Ascending aorta (tissue), 2 donors: ENCODE measurements around the gene KIAA1549. TPM values are rescaled to one million over a fixed set of nuclear protein-coding genes. Genes with fewer than 3 reads are reported as not detected.

Experiments used
- DNase-seq, 2 donors: peaks; one replicate each; pipeline ENCODE4 v3.0.0-alpha.2; 2019; ENCODE audit warnings: low spot score in 2 of 2
- H3K27ac ChIP-seq, 2 donors: fragments of 200-600 bp; sonication (generic); one replicate each; pipeline ENCODE4 v1.5.1; 2016 to 2017; ENCODE audit warnings: mild to moderate bottlenecking in 1 of 2
- H3K27me3 ChIP-seq: fragments of 200-600 bp; sonication (generic); one replicate; pipeline ENCODE4 v1.5.1; 2017
- H3K36me3 ChIP-seq, 2 donors: fragments of 200-600 bp; sonication (generic); one replicate each; pipeline ENCODE4 v1.5.1; 2016
- H3K4me1 ChIP-seq, 2 donors: fragments of 200-600 bp; sonication (generic); one replicate each; pipeline ENCODE4 v1.5.1; 2016 to 2017; ENCODE audit warnings: mild to moderate bottlenecking in 1 of 2
- H3K4me3 ChIP-seq, 2 donors: fragments of 200-600 bp; sonication (generic); one replicate each; pipeline ENCODE4 v1.5.1; 2016 to 2017; ENCODE audit warnings: mild to moderate bottlenecking in 1 of 2
- H3K9me3 ChIP-seq, 2 donors: fragments of 200-600 bp; sonication (generic); one replicate each; pipeline ENCODE4 v1.5.1; 2016
- CTCF ChIP-seq, 3 experiments: fragments of 200-600 bp in 2 of 3; fragments of 450-650 bp in 1 of 3; sonication (generic) in 2 of 3; IDR thresholded peaks; one replicate each; pipeline ENCODE4 v1.5.1; 2016 to 2019; ENCODE audit warnings: antibody characterized with exemption in 3 of 3, mild to moderate bottlenecking in 1 of 3, moderate library complexity in 1 of 3
- intact Hi-C: fragments of 100-400 bp; cut with DNase I; formaldehyde crosslinking; loops from one replicate; pipeline ENCODE4 v1.15.1; 2023
- total RNA-seq: library from RNA; depleted of rRNA; stranded (reverse); fragments of >200 nt; gene quantifications from one replicate; pipeline ENCODE4 v1.1.0, GENCODE V29; 2016

The KIAA1549 gene
- total RNA-seq, 1 donor from 2014 or later: 0.11 TPM

GRCh38 chr7:138871814-138872090 lies 109.4 kb downstream of the KIAA1549 start:
- Histone ChIP-seq H3K4me3 (no peak overlapping the region), H3K27me3 (no peaks in the 10 kb centered on the region), H3K36me3 (no peaks in the 10 kb centered on the region), H3K4me1 (no peaks in the 10 kb centered on the region), H3K9me3 (no peaks in the 10 kb centered on the region), H3K27ac (no peak overlapping the region)
- TF ChIP-seq CTCF (IDR thresholded peaks at IDR 0.05): no peak
- intact Hi-C loops: no loop called here
- DNase-seq: no peak

- Histone ChIP-seq H3K4me3 (no peak overlapping the region), H3K27ac (no peak overlapping the region), H3K4me1 (no peaks in the 10 kb centered on the region), H3K36me3 (no peaks in the 10 kb centered on the region), H3K9me3 (no peaks in the 10 kb centered on the region), H3K27me3 (no peaks in the 10 kb centered on the region)
- intact Hi-C loops: no loop called here
- DNase-seq: no peak
- no peak for TF ChIP-seq CTCF (IDR thresholded peaks at IDR 0.05)
Measured at GRCh38 chr7:138871065-138871813, 110.0 kb downstream of the KIAA1549 start.

GRCh38 chr7:138869353-138869752 lies 111.8 kb downstream of the KIAA1549 start:
- no peaks in the 10 kb centered on the region for H3K36me3 ChIP-seq
- no peak overlapping the region for H3K4me3 ChIP-seq
- no peaks in the 10 kb centered on the region for H3K9me3 ChIP-seq
- intact Hi-C loops: no loop called here
- H3K4me1 ChIP-seq: no peaks in the 10 kb centered on the region
- no peak for TF ChIP-seq CTCF (IDR thresholded peaks at IDR 0.05)
- H3K27ac ChIP-seq: no peak overlapping the region
- H3K27me3 ChIP-seq: no peaks in the 10 kb centered on the region
- no peak for DNase-seq

GRCh38 chr7:138868711-138869110 lies 112.5 kb downstream of the KIAA1549 start:
- no peak for TF ChIP-seq CTCF (IDR thresholded peaks at IDR 0.05)
- no peaks in the 10 kb centered on the region for H3K36me3 ChIP-seq
- H3K27me3 ChIP-seq: no peaks in the 10 kb centered on the region
- no peaks in the 10 kb centered on the region for H3K9me3 ChIP-seq
- no peak overlapping the region for H3K4me3 ChIP-seq
- intact Hi-C loops: no loop called here
- no peak for DNase-seq
- no peak overlapping the region for H3K27ac ChIP-seq
- H3K4me1 ChIP-seq: no peaks in the 10 kb centered on the region

- no peak for TF ChIP-seq CTCF (IDR thresholded peaks at IDR 0.05)
- Histone ChIP-seq H3K4me1 (no peaks in the 10 kb centered on the region), H3K27ac (no peak overlapping the region), H3K9me3 (no peaks in the 10 kb centered on the region), H3K27me3 (no peaks in the 10 kb centered on the region), H3K36me3 (no peaks in the 10 kb centered on the region), H3K4me3 (no peak overlapping the region)
- intact Hi-C loops: no loop called here
- DNase-seq: no peak
Measured at GRCh38 chr7:138867744-138868143, 113.4 kb downstream of the KIAA1549 start.

- no peaks in the 10 kb centered on the region for H3K27me3 ChIP-seq
- DNase-seq: no peak
- H3K36me3 ChIP-seq: no peaks in the 10 kb centered on the region
- no peak overlapping the region for H3K27ac ChIP-seq
- intact Hi-C loops: no loop called here
- no peaks in the 10 kb centered on the region for H3K9me3 ChIP-seq
- no peak for TF ChIP-seq CTCF (IDR thresholded peaks at IDR 0.05)
- no peak overlapping the region for H3K4me3 ChIP-seq
- no peaks in the 10 kb centered on the region for H3K4me1 ChIP-seq
Measured at GRCh38 chr7:138866353-138866752, 114.8 kb downstream of the KIAA1549 start.
